Stimulated activated CD8-positive, alpha-beta memory T cell treated with anti-CD3 and anti-CD28 coated beads, Interleukin-7, amount 100 ng/mL, for 24 hours (primary cell): Measurements from ENCODE around the gene EIF4G1.

ENCODE experiments used
- DNase-seq: peaks from one replicate; pipeline ENCODE4 v3.0.0-alpha.2; 2020; ENCODE audit warnings: low read depth

EIF4G1 gene

DNA sequence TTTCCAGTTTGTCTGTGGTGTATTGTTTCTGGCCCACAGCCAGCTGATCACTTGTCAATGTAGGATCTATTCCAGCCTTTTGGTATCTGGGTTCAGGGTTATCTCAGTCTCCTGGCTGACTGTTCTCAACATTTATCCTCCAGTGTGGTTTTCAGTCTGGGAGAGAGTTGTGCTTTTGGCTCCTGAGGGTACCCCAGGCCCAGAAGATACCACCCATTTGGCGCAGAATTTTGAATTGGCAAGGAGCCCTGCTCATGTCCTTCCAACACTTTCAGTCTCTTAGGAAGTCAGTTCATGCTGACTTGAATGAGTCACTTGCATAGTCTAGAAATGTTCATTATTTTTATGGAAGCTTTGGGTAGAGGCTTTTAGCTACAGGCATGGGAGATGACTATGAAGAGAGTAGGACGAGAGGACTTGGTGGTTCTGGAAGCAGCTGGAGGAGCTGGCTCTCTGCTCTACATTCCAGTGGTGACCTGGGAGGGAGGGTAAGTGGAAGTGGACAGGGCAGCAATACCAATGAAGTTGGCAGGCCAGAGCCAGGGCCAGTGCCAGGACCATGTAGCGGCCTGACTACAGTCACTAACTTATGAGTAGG is 54.3 kb downstream of the EIF4G1 start:
- no peak for DNase-seq

DNA sequence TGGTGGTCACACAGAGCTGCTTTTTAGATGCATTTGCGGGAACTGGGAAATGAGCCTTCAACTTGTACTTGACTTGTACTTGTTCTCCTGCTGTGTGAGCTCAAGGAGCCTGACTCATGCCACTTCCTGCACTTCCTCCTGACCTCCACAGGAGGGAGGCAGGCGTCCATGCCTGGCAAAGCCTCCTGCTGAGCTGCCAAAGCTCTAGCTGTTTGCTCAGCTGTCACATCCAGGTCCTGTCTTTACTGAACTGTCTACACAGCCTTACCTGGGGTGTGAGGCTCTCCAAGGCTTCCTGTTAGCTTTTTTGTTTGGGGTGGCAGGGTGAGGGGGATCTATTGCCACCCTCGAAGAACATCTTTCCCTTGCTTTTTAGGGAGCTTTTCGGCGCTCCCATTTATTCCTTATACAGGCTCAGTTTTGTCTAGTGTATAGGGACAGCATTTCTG is 57.2 kb downstream of the EIF4G1 start:
- no peak for DNase-seq

DNA sequence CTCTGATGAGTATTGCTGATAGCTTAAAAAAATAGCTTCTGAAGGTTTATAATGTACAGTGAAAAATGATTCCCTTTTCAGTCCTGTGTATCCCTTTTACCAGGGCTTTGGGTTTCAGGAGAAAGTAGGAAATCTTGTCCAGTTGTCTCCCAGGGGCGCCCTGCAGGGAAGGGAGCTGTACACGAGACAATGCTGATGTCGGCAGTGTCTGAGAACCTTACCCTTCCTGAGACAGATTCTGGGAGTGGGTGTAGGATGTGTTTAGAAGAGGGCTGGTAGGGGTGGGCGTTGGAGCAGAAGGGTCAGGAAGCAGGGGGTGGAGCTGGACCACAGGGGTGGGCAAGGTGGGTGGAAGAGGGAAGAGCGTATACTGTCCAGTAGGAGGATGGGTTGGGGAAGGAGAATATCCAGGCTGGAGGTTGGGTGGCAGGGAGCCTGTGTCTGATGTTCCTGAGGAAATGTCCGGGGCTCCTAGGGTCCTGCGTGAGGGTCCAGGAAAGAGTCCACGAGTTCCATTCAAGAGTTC is 58.0 kb downstream of the EIF4G1 start:
- no peak for DNase-seq

DNA sequence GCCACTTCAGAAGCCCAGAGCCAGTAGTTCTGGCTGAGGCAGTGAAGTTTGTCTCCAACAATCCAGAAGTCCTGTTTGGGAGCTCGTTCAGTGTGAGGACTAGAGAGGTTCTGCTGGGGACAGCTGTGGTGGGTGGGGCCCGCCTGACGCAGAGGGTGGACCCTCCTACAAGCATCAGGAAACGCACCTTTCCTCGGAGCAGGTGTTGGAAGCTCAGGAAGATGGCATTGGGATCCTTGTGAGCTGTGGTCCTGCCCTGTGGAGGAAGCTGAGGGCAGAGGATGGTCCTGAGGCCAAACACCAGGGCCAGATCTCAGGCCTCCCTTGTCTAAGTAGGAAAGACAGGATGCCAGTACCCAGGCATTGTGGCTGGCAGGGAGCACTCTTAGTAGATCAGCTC is 58.5 kb downstream of the EIF4G1 start:
- no peak for DNase-seq

DNA sequence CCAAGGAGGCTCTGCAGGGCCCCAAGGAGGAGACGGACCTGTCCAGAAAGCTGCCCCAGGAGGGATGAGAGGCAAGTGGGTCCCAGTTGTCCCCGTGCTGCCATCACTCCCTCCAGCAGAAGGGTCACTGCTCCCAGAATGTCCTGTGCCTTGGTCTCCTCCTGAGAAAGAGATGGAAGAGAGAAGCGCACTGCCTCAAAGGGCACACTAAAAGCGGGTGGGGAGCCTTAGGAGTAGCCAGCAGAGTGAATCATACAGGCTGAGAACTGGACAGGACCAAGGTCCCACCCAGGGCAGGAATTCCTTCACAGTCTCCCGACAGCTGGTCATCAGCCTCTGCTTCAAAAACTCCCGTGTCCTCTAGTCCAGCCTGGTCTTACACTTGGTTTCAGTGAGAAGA is 59.0 kb downstream of the EIF4G1 start:
- no peak for DNase-seq

DNA sequence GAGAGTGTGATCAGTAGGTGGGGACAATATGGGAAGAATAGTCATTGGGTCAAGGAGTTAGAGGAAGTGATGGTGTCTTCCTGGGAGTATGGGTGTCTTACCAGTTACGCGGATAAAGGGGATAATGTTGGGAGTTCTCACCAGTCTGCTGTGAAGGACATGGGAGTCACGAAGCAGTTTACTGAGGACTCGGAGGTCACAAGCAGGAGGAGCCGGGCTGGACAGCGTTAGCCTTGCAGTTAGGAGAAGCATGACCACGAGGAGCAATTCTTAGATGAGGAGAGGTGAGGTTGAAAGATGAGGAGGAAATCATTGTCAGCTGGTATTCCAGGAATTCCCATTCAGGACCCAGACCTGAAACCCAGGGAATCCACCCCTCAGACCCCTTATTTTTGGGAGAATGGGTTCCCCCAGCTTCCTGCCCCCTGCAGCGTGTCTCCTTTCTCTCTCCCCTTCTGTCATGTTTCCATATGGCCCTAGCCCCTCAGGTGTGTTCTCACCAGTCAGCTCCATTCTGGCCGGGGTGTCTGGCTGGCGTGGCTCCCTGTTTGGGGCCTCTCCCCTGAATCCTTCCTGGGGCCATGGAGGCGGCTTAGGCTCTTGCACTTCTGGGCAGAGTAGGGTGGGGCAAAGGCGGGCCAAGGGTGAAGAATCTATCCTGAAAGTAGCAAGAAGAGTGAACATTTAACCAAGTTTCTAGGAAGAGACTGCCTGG is 61.5 kb downstream of the EIF4G1 start:
- DNase-seq, result no peak

DNA sequence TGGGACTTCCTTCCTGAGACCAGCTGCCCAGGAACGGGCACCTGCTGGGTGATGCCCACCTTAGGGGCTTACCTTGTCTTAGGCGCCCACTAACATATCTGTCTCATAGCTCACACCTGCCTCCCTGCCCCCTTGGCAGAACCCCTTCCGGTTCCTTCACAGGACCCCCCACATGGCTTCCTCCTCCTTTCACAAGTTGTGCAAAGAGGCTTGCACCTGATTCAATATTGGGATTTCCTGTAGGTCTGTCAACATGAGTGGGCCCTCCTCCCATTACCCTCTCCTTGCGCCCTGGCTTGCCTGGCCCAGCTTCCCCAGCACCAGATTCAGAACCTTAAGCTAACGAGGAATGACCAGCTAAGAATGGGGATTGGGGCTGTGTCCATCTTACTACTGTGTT is 63.0 kb downstream of the EIF4G1 start:
- DNase-seq, result no peak

DNA sequence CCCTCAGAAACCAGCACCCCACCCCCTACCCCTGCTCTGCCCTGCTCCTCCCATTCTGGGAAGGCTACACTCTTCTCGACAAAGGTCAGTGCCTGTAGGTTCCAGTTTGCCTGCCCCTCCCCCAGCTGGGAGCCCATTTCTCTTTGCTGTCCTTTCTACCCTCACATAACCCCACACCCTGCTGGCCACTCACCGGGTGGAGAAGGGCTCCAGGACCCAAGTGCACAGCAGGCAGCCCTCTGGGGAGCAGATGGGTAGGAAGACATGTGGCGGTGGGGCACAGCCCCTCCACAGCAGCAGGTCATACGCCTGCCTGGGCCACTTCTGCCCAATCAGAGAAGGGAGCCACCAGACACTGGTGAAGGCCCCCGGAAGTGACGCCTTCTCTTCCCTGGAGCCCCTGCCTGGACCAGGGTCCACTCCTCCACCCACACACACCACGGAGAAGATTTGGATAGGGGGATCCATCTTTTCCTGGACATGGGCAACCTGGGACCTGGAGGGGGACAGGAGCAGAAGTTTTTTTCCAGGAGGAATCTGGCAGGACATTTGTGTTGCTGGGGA is 63.6 kb downstream of the EIF4G1 start, which contains the start of gene THPO:
TSS of gene THPO (minus strand) at position 326 of the 564 bp plus-strand sequence. CDS start 1,948 bp downstream, outside the sequence.
- DNase-seq, result no peak

DNA sequence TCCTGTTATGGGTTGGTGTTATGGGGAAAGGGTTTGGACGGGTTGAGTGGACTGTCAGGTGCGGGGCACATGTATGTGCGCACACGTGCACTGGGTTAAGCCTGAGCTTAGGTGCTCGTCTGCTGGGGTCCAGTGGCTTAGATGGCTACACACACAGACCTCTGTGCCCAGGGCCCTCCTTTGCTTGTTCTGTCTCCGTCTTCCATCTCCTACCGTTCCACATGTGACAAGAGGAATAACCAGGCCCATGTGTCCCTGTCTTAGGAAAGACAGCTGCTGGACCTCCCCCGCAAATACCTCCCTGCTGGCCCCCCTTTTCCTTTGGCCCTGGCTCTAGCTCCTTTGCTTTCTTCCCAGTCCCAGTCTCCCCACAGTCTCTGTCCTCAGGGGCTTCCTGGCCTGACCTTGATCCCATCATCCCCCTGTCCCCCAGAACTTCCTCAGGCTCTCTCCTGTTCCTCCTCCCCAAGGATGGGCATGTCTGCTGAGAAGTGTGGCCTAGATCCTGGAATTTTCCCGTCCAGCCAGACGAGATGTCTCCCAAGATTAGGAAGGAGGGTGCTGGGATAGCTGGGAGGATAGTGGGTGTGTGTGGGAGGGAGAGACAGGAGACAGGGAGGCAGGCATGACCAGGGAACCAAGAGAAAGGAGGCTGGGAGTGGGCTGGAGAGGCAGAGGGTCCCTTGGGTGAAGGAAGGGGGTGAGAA is 64.4 kb downstream of the EIF4G1 start:
- DNase-seq, result no peak

DNA sequence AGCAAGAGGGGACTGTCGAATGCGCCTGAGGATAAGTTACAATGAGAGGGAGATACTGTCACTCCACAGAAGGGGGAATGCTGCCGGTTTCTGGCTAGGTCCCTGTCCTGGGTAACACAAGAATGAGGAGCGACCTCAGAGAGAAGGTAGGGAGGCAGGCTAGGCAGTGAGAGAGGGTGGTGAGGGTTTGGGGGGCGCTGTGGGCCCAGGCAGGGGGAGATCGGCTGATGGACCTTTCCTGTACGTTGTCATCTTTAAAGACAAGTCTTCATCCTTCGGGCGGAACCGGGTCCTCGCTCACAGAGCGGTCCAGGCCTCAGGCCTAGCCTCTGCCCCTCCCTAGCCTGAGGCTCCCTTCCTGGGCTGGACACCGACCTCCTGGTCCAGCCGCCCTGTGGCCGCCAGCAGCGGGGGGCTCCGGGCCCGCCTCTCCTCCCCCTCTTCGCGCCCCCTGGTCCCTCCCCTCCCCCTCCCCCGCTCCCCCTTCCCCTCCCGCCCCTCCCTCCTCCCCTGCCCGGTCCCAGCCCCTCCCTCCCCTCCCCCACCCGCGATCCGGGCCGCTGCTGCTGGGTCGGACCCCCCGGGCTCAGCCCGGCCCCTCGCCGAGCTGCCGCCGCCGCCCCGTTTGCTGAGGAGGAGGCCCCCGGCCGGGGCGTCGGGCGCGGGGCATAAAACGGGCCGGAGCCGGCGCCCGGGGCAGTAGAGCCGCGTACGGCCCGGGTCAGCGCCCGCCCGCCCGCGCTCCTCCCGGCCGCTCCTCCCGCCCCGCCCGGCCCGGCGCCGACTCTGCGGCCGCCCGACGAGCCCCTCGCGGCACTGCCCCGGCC is 65.2 kb downstream of the EIF4G1 start, which contains the start of gene CHRD:
TSS of gene CHRD (plus strand) at position 697 of the 827 bp plus-strand sequence. CDS start 265 bp downstream, outside the sequence.
- DNase-seq, result no peak

DNA sequence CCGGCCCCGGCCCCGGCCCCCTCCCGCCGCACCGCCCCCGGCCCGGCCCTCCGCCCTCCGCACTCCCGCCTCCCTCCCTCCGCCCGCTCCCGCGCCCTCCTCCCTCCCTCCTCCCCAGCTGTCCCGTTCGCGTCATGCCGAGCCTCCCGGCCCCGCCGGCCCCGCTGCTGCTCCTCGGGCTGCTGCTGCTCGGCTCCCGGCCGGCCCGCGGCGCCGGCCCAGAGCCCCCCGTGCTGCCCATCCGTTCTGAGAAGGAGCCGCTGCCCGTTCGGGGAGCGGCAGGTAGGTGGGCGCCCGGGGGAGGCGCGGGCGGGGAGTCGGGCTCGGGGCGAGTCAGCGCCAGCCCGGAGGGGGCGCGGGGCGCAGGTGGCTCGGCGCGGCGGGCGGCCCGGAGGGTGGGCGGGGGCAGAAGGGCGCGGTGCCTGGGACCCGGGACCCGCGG is 65.8 kb downstream of the EIF4G1 start:
- no peak for DNase-seq

DNA sequence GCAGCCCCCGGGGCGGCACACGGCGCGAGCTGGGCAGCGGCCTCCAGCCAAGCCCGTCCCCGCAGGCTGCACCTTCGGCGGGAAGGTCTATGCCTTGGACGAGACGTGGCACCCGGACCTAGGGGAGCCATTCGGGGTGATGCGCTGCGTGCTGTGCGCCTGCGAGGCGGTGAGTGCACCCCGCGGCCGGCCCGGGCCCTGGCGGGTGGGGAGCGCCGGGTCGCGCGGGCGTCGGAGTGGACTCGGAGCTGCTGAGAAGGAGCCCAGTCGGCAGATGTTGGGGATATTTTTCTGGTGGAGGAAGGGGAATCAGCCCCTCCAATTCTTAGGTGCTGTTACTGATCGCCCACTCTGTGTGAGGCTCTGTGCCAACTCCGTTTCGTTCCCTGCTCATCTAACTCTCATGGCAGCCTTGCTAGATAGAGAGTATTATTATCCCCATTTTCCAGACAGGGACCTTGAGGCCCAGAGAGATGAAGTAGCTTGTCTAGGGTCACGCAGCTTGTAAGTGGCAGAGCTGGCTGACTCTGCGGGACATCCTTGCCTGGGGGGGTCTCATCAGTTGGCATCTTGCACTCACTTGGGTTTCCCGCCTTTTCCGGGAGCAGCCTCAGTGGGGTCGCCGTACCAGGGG is 66.3 kb downstream of the EIF4G1 start:
- DNase-seq, result no peak

DNA sequence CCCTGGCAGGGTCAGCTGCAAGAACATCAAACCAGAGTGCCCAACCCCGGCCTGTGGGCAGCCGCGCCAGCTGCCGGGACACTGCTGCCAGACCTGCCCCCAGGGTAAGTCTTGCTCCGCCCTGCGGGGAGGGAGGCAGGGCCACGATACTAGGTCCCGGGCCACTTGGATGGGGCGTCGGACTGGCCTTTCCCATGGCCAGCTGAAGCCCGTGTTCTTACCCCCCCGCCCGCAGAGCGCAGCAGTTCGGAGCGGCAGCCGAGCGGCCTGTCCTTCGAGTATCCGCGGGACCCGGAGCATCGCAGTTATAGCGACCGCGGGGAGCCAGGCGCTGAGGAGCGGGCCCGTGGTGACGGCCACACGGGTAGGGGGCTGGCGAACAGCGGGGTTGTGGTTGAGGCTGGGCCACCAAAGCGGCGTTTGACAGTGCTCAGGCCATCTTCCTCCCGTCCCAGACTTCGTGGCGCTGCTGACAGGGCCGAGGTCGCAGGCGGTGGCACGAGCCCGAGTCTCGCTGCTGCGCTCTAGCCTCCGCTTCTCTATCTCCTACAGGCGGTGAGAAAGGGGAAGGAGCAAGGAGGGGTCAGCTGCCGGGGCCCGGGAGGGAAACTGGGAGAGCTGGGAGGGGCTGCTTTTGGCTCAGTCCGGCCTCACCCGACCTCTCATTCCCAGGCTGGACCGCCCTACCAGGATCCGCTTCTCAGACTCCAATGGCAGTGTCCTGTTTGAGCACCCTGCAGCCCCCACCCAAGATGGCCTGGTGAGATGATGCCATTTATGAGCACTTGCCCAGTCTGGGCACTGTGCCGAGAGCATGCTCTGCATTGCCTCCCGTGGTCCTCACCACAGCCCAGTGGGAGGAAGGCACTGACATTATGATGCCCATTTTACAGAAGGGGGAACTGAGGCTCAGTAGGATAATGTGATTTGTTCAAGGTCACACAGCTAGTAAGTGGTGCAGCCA is 67.1 kb downstream of the EIF4G1 start:
- no peak for DNase-seq

DNA sequence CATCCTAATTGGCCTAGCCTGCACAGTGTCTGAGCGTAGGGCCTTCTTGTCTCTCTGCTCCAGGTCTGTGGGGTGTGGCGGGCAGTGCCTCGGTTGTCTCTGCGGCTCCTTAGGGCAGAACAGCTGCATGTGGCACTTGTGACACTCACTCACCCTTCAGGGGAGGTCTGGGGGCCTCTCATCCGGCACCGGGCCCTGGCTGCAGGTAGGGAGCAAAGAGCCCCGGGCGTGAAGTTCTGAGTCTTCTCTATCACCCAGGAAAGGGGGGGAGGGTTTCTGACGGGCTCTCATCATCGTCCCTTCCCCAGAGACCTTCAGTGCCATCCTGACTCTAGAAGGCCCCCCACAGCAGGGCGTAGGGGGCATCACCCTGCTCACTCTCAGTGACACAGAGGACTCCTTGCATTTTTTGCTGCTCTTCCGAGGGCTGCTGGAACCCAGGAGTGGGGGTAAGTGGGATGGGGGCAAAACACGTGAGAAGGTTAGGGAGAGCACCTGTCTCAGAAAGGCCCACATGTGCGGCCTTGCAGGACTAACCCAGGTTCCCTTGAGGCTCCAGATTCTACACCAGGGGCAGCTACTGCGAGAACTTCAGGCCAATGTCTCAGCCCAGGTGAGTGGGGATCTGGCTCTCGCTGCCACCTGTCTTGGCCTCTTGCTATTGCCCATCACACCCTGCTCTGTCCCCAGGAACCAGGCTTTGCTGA is 68.1 kb downstream of the EIF4G1 start:
- no peak for DNase-seq

DNA sequence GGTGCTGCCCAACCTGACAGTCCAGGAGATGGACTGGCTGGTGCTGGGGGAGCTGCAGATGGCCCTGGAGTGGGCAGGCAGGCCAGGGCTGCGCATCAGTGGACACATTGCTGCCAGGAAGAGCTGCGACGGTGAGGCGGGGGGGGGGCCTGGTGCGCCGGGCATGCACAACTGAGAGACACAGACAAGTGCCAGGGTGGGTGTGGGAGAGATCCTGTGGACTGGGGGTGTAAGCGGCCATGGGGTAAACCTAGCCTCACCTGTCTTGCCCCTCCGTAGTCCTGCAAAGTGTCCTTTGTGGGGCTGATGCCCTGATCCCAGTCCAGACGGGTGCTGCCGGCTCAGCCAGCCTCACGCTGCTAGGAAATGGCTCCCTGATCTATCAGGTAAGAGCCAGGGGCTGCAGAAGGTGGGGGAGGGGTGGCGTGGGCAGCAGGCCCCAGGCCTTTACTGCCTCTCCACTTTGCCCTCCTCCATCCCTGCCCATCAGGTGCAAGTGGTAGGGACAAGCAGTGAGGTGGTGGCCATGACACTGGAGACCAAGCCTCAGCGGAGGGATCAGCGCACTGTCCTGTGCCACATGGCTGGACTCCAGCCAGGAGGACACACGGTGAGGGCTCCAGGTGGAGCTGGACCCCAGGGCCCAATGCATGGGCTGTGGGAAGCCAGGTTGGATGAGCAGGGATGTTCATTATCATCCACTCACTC is 68.8 kb downstream of the EIF4G1 start:
- no peak for DNase-seq

DNA sequence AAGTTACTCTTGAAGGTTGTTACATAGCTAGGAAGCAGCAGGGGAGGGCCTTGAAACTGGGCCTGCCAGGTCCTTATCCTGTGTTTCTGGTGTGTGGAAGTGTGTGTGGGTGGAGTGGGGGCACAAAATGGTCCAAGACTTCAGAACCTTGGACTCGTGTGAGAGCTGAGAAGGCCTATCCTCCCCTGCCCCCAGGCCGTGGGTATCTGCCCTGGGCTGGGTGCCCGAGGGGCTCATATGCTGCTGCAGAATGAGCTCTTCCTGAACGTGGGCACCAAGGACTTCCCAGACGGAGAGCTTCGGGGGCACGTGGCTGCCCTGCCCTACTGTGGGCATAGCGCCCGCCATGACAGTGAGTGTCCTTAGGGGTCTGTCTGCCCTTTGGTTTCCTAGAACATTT is 69.9 kb downstream of the EIF4G1 start:
- DNase-seq, result no peak
